Parathyroid adenoma (tissue), 2 donors: ENCODE measurements around the gene PPARD.
"Not testable (repeated sequence)": the region's sequence is repeated elsewhere in the genome, so short reads cannot be mapped to it uniquely, and the experiment has no call there.

Source experiments
- H2AFZ ChIP-seq: fragments of 300-600 bp; sonication (generic); one replicate; pipeline ENCODE4 v1.7.0; 2017; ENCODE audit warnings: antibody characterized with exemption, mild to moderate bottlenecking
- H3K27ac ChIP-seq: fragments of 300-600 bp; sonication (generic); one replicate; pipeline ENCODE4 v1.7.0; 2017
- H3K27me3 ChIP-seq: fragments of 300-600 bp; sonication (generic); one replicate; pipeline ENCODE4 v1.7.0; 2017; ENCODE audit warnings: low read length; ENCODE audit not compliant: control insufficient read depth, insufficient read depth
- H3K36me3 ChIP-seq: fragments of 300-600 bp; sonication (generic); one replicate; pipeline ENCODE4 v1.7.0; 2017; ENCODE audit warnings: low read length; ENCODE audit not compliant: control insufficient read depth, insufficient read depth
- H3K4me1 ChIP-seq: fragments of 300-600 bp; sonication (generic); one replicate; pipeline ENCODE4 v1.7.0; 2017; ENCODE audit warnings: control low read depth
- H3K4me2 ChIP-seq: fragments of 300-600 bp; sonication (generic); one replicate; pipeline ENCODE4 v1.7.0; 2017; ENCODE audit warnings: low read length
- H3K4me3 ChIP-seq: fragments of 300-600 bp; sonication (generic); one replicate; pipeline ENCODE4 v1.7.0; 2017; ENCODE audit warnings: low read depth, low read length
- H3K79me2 ChIP-seq: fragments of 300-600 bp; sonication (generic); one replicate; pipeline ENCODE4 v1.7.0; 2017; ENCODE audit warnings: control low read depth
- H3K9ac ChIP-seq: fragments of 300-600 bp; sonication (generic); one replicate; pipeline ENCODE4 v1.7.0; 2017; ENCODE audit warnings: mild to moderate bottlenecking
- H3K9me3 ChIP-seq: fragments of 300-600 bp; sonication (generic); one replicate; pipeline ENCODE4 v1.7.0; 2017; ENCODE audit warnings: low read length; ENCODE audit not compliant: control insufficient read depth
- CTCF ChIP-seq: fragments of 300-600 bp; sonication (generic); IDR thresholded peaks from one replicate; pipeline ENCODE4 v1.7.0; 2017; ENCODE audit warnings: antibody characterized with exemption, mild to moderate bottlenecking
- donor health status: primary hyperparathyroidism.

PPARD gene

DNA sequence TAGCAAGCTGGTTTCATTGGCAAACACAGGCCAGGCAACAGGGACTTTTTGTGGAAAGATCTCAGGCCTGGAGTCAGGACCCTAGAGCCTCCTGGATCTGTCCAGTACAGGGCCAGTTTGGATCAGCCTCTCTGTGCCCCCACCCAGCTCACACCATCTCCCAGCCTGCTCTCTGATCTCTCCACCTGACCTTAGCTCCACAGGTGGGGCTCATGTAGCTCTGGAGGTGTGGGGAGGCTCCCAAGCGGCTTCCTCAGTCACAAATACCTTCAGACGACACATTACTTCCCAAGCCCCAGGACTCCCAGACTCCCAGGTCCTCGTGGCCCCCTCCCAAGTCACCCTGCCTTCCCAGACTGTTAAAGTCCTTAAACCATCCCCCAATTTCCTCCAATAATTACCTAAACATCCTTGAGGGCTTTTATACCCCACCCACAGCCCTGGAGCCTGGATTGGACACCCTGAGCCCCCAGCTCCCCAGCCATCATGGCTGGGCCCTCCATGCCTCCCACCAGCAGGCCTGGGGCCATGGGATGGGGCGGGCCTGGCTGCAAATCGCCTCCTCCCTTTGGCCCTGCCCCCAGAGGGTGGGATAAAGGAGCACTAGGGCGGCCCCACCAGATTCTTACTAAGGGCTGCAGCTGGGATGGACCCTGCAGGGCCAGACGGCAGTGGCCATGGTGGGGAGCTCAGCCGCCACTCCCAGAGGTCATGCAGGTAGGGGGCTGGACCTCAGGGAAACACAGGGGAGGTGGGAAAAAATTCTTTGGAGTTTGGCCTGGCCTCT is 93.9 kb downstream of the PPARD start:
- Histone ChIP-seq H3K79me2 (no peaks in the 10 kb centered on the region), H3K4me3 (no peak overlapping the region), H3K4me2 (no peak overlapping the region), H2AFZ (peak overlapping the region; percentile 78), H3K9ac (no peak overlapping the region), H3K36me3 (no peaks in the 10 kb centered on the region), H3K27ac (no peak overlapping the region), H3K4me1 (peaks cover 11% of the 10 kb centered on the region), H3K27me3 (no peaks in the 10 kb centered on the region), H3K9me3 (no peaks in the 10 kb centered on the region)
- TF ChIP-seq CTCF = no peak

- not testable (repeated sequence) for H3K4me3 ChIP-seq, H3K4me2 ChIP-seq, H3K9me3 ChIP-seq, H3K27ac ChIP-seq, H2AFZ ChIP-seq, H3K27me3 ChIP-seq, H3K9ac ChIP-seq, H3K36me3 ChIP-seq, H3K79me2 ChIP-seq
- H3K4me1 ChIP-seq = peaks cover 11% of the 10 kb centered on the region
Measured at GRCh38 chr6:35438378-35439065, 96.2 kb downstream of the PPARD start.

- Histone ChIP-seq H3K4me2 (no peak overlapping the region), H3K9ac (no peak overlapping the region), H3K27ac (no peak overlapping the region), H2AFZ (no peak overlapping the region), H3K4me1 (peaks cover 11% of the 10 kb centered on the region), H3K4me3 (no peak overlapping the region), H3K27me3 (no peaks in the 10 kb centered on the region), H3K79me2 (no peaks in the 10 kb centered on the region), H3K36me3 (no peaks in the 10 kb centered on the region), H3K9me3 (no peaks in the 10 kb centered on the region)
- TF ChIP-seq CTCF = no peak
Measured at GRCh38 chr6:35439308-35439707, 97.0 kb downstream of the PPARD start.

DNA sequence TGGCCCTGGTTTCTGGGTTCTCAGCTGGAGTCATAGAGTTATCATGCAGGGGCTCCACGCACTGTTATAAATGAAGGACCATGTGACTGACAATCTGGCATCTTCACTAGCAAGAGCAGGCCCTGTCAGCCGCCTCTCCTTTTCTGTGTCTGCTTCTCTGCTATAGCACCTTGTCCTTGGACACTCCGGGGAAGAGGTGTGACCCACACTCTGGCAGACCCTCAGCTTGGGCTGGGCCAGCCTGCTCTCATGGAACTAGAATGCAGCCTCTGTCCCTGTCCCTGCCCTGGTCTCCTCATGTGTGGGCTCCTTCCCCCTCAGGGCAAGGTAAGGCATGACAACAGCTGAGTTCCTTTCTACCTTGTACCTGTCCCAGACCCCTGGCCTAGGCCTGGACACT is 98.8 kb downstream of the PPARD start:
- Histone ChIP-seq H3K79me2 (no peaks in the 10 kb centered on the region), H3K27ac (no peak overlapping the region), H3K4me3 (no peak overlapping the region), H3K9me3 (no peaks in the 10 kb centered on the region), H3K27me3 (no peaks in the 10 kb centered on the region), H3K4me1 (no peaks in the 10 kb centered on the region), H3K36me3 (no peaks in the 10 kb centered on the region), H3K9ac (no peak overlapping the region), H3K4me2 (no peak overlapping the region), H2AFZ (no peak overlapping the region)
- no peak for TF ChIP-seq CTCF

DNA sequence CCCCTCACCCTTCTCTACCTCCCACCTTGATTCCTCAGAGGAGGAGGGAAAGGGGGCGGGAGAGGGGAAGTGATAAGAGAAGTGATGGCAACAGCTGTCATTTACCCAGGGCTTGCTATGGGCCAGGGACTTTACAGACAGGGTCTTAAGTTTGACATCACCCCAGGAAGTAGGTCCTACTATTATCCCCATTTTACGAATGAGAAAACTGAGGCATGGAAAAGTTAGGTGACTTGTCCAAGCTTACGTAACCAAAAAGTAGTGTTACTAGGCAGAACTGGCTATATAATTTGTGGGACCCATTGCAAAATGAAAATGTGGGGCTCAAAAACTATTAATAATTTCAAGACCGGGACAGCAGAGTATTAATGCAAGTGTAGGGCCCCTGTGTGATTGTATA is 99.3 kb downstream of the PPARD start:
- Histone ChIP-seq H3K36me3 (no peaks in the 10 kb centered on the region), H3K27me3 (no peaks in the 10 kb centered on the region), H3K9ac (no peak overlapping the region), H3K4me3 (no peak overlapping the region), H3K9me3 (no peaks in the 10 kb centered on the region), H3K27ac (no peak overlapping the region), H2AFZ (no peak overlapping the region), H3K79me2 (no peaks in the 10 kb centered on the region), H3K4me1 (no peaks in the 10 kb centered on the region), H3K4me2 (no peak overlapping the region)
- no peak for TF ChIP-seq CTCF
